ENCODE measurements around the gene SLC4A3. TPM values are rescaled to one million over a fixed set of nuclear protein-coding genes. Genes with fewer than 3 reads are reported as not detected.

Gene SLC4A3
- polyA plus RNA-seq, 1 donor (not counting 4 experiments of a cell fraction or from before 2014, with no cell fraction given): 6.2 TPM

GRCh38 chr2:219664944-219665343 is 37.5 kb downstream of the SLC4A3 start:
- Histone ChIP-seq H3K36me3 (ENCODE audit: control insufficient read depth in 2 of 2, extremely low read depth in 1 of 2, insufficient read depth in 2 of 2, low read length in 2 of 2) (no peaks in the 10 kb centered on the region), H3K27ac (ENCODE audit: control insufficient read depth, insufficient read depth, low read length) (no peak overlapping the region), H3K4me2 (ENCODE audit: control insufficient read depth, extremely low read depth, insufficient read depth, low read depth, low read length) (no peak overlapping the region), H2AFZ (ENCODE audit: control insufficient read depth, low read length) (no peak overlapping the region), H3K4me1 (ENCODE audit: control insufficient read depth, extremely low read depth, insufficient read depth, low read length) (peaks cover 24% of the 10 kb centered on the region), H3K27me3 (ENCODE audit: control insufficient read depth, extremely low read depth, insufficient read depth, low read length) (no peaks in the 10 kb centered on the region), H4K20me1 (ENCODE audit: control insufficient read depth, extremely low read depth, insufficient read depth, low read length) (no peaks in the 10 kb centered on the region), H3K79me2 (ENCODE audit: control insufficient read depth, insufficient read depth, low read length) (no peaks in the 10 kb centered on the region), H3K9ac (ENCODE audit: control insufficient read depth, extremely low read depth, insufficient read depth, low read length) (no peak overlapping the region), H3K4me3 (ENCODE audit: control insufficient read depth in 2 of 3, extremely low read depth in 1 of 3, insufficient read depth in 2 of 3, low read depth in 1 of 3, low read length in 3 of 3) (no peak overlapping the region), H3K9me3 (ENCODE audit: control insufficient read depth, low read depth, low read length) (no peaks in the 10 kb centered on the region), H3K9me1 (ENCODE audit: control insufficient read depth, extremely low read depth, insufficient read depth, low read length) (no peaks in the 10 kb centered on the region)
- DNase-seq (ENCODE audit: low read depth, low spot score) (no peak), FAIRE-seq (no peak)
- dilution Hi-C loops (cut with MboI; ENCODE audit: extremely low pct_ligation_motif_present, low sequenced_read_pairs): no loop called here
- no peak for TF ChIP-seq EZH2 (IDR thresholded peaks at IDR 0.05; ENCODE audit: low read length)

GRCh38 chr2:219665926-219666325 is 38.5 kb downstream of the SLC4A3 start:
- Histone ChIP-seq H3K27ac (ENCODE audit: control insufficient read depth, insufficient read depth, low read length) (no peak overlapping the region), H2AFZ (ENCODE audit: control insufficient read depth, low read length) (no peak overlapping the region), H3K4me1 (ENCODE audit: control insufficient read depth, extremely low read depth, insufficient read depth, low read length) (peaks cover 23% of the 10 kb centered on the region), H3K27me3 (ENCODE audit: control insufficient read depth, extremely low read depth, insufficient read depth, low read length) (no peaks in the 10 kb centered on the region), H3K9ac (ENCODE audit: control insufficient read depth, extremely low read depth, insufficient read depth, low read length) (no peak overlapping the region), H3K4me2 (ENCODE audit: control insufficient read depth, extremely low read depth, insufficient read depth, low read depth, low read length) (no peak overlapping the region), H3K9me3 (ENCODE audit: control insufficient read depth, low read depth, low read length) (no peaks in the 10 kb centered on the region), H3K9me1 (ENCODE audit: control insufficient read depth, extremely low read depth, insufficient read depth, low read length) (no peaks in the 10 kb centered on the region), H3K79me2 (ENCODE audit: control insufficient read depth, insufficient read depth, low read length) (no peaks in the 10 kb centered on the region), H3K4me3 (ENCODE audit: control insufficient read depth in 2 of 3, extremely low read depth in 1 of 3, insufficient read depth in 2 of 3, low read depth in 1 of 3, low read length in 3 of 3) (no peak overlapping the region), H3K36me3 (ENCODE audit: control insufficient read depth in 2 of 2, extremely low read depth in 1 of 2, insufficient read depth in 2 of 2, low read length in 2 of 2) (no peaks in the 10 kb centered on the region), H4K20me1 (ENCODE audit: control insufficient read depth, extremely low read depth, insufficient read depth, low read length) (no peaks in the 10 kb centered on the region)
- DNase-seq (ENCODE audit: low read depth, low spot score) (no peak), FAIRE-seq (no peak)
- dilution Hi-C loops (cut with MboI; ENCODE audit: extremely low pct_ligation_motif_present, low sequenced_read_pairs): no loop called here
- no peak for TF ChIP-seq CTCF (optimal IDR thresholded peaks at IDR 0.05 in 1 of 3, IDR thresholded peaks at IDR 0.05 in 1 of 3, conservative IDR thresholded peaks at IDR 0.05 in 1 of 3; ENCODE audit: extremely low read depth in 1 of 3, insufficient read depth in 2 of 3, low read length in 3 of 3)
- no peak for TF ChIP-seq EZH2 (IDR thresholded peaks at IDR 0.05; ENCODE audit: low read length)

GRCh38 chr2:219668316-219668715 is 40.9 kb downstream of the SLC4A3 start:
- FAIRE-seq: no peak
- H3K27me3 ChIP-seq (ENCODE audit: control insufficient read depth, extremely low read depth, insufficient read depth, low read length): no peaks in the 10 kb centered on the region
- no peak overlapping the region for H2AFZ ChIP-seq (ENCODE audit: control insufficient read depth, low read length)
- no peak overlapping the region for H3K4me2 ChIP-seq (ENCODE audit: control insufficient read depth, extremely low read depth, insufficient read depth, low read depth, low read length)
- H3K79me2 ChIP-seq (ENCODE audit: control insufficient read depth, insufficient read depth, low read length): no peaks in the 10 kb centered on the region
- H3K9ac ChIP-seq (ENCODE audit: control insufficient read depth, extremely low read depth, insufficient read depth, low read length): no peak overlapping the region
- no peaks in the 10 kb centered on the region for H4K20me1 ChIP-seq (ENCODE audit: control insufficient read depth, extremely low read depth, insufficient read depth, low read length)
- no peak for DNase-seq (ENCODE audit: low read depth, low spot score)
- H3K9me3 ChIP-seq (ENCODE audit: control insufficient read depth, low read depth, low read length): no peaks in the 10 kb centered on the region
- dilution Hi-C loops (cut with MboI; ENCODE audit: extremely low pct_ligation_motif_present, low sequenced_read_pairs): no loop called here
- H3K36me3 ChIP-seq (ENCODE audit: control insufficient read depth in 2 of 2, extremely low read depth in 1 of 2, insufficient read depth in 2 of 2, low read length in 2 of 2): no peaks in the 10 kb centered on the region
- H3K9me1 ChIP-seq (ENCODE audit: control insufficient read depth, extremely low read depth, insufficient read depth, low read length): no peaks in the 10 kb centered on the region
- H3K4me3 ChIP-seq (ENCODE audit: control insufficient read depth in 2 of 3, extremely low read depth in 1 of 3, insufficient read depth in 2 of 3, low read depth in 1 of 3, low read length in 3 of 3): no peak overlapping the region
- TF ChIP-seq EZH2 (IDR thresholded peaks at IDR 0.05; ENCODE audit: low read length): no peak
- no peak for TF ChIP-seq CTCF (optimal IDR thresholded peaks at IDR 0.05 in 1 of 3, IDR thresholded peaks at IDR 0.05 in 1 of 3, conservative IDR thresholded peaks at IDR 0.05 in 1 of 3; ENCODE audit: extremely low read depth in 1 of 3, insufficient read depth in 2 of 3, low read length in 3 of 3)
- peaks cover under 1% of the 10 kb centered on the region for H3K4me1 ChIP-seq (ENCODE audit: control insufficient read depth, extremely low read depth, insufficient read depth, low read length)
- H3K27ac ChIP-seq (ENCODE audit: control insufficient read depth, insufficient read depth, low read length): no peak overlapping the region
